Measurements from ENCODE around the gene KLHL22.
"Not testable (repeated sequence)": the region's sequence is repeated elsewhere in the genome, so short reads cannot be mapped to it uniquely, and the experiment has no call there.

KLHL22 gene

GRCh38 chr22:20484948-20485683, 10.5 kb downstream of the KLHL22 start:
- TF ChIP-seq CTCF (IDR thresholded peaks at IDR 0.05; ENCODE audit: low read depth, low read length) = no peak

DNA sequence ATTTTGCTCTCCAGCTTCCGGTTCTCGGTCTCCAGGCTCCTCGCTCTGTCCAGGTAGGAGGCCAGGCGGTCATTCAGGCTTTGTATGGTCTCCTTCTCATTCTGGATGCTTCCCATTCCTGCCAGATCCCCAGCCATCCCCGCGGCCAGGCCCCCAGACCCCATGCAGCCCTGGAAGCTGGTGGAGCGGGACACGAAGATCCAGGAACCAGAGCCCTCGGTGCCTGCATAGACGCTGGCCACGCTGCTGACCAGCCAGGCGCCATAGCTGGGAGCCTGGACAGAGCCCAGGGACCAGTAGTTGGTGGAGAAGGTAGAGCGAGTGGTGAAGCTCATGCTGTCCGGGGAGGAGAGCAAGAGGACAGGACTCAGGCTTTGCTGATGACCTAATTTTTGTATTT, 11.8 kb downstream of the KLHL22 start:
- no peak for TF ChIP-seq CTCF (IDR thresholded peaks at IDR 0.05; ENCODE audit: low read depth, low read length)
- DNase-seq (ENCODE audit: extremely low read depth, low read depth) = no peak

More at GRCh38 chr22:20484948-20485683, 10.5 kb downstream of the KLHL22 start:
- no peak for DNase-seq (ENCODE audit: extremely low read depth, low read depth)

DNA sequence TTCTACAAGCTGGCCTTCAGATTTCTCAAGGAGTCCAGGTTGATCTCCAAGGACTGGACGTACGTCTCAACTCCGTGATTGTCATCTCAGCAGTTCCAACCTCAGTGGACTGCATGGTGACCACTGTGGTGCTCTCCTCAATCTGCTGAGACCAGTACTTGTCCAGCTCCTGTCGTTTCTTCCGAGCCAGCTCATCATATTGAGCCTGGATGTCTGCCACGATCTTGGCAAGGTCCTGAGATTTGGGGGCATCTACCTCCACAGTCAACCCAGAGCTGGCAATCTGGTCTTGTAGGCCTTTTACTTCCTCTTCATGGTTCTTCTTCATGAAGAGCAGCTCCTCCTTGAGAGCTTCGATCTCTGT, 12.5 kb downstream of the KLHL22 start:
- DNase-seq (ENCODE audit: extremely low read depth, low read depth) = not testable (repeated sequence)

GRCh38 chr22:20479612-20480196, 15.9 kb downstream of the KLHL22 start:
- TF ChIP-seq CTCF (IDR thresholded peaks at IDR 0.05; ENCODE audit: low read depth, low read length) = no peak
- DNase-seq (ENCODE audit: extremely low read depth, low read depth) = no peak

GRCh38 chr22:20478059-20478458, 17.5 kb downstream of the KLHL22 start:
- not testable (repeated sequence) for DNase-seq (ENCODE audit: extremely low read depth, low read depth)

DNA sequence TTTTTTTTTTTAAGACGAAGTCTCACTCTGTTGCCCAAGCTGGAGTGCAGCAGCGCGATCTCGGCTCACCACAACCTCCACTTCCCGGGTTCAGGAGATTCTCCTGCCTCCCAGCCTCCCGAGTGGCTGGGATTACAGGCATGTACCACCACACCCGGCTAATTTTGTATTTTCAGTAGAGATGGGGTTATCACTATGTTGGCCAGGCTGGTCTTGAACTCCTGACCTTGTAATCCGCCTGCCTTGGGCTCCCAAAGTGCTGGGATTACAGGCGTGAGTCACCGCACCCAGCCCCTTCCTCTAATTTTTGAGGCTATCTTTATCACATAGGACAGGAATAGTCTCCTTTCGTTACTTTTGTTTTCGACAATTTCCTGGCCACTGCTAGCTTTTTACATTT, 20.0 kb downstream of the KLHL22 start:
- not testable (repeated sequence) for DNase-seq (ENCODE audit: extremely low read depth, low read depth)

- TF ChIP-seq CTCF (IDR thresholded peaks at IDR 0.05; ENCODE audit: low read depth, low read length) = no peak
- DNase-seq (ENCODE audit: extremely low read depth, low read depth) = no peak
Observed at GRCh38 chr22:20475115-20475436, 20.5 kb downstream of the KLHL22 start.

GRCh38 chr22:20472629-20473442, 22.8 kb downstream of the KLHL22 start:
- no peak for TF ChIP-seq CTCF (IDR thresholded peaks at IDR 0.05; ENCODE audit: low read depth, low read length)

More at GRCh38 chr22:20472629-20473442, 22.8 kb downstream of the KLHL22 start:
- no peak for DNase-seq (ENCODE audit: extremely low read depth, low read depth)
